Spleen (tissue), 11 donors: ENCODE measurements around the gene GRID2. TPM values are rescaled to one million over a fixed set of nuclear protein-coding genes. Genes with fewer than 3 reads are reported as not detected.

ENCODE experiments used
- DNase-seq: peaks from one replicate; pipeline ENCODE4 v3.0.0-alpha.2; 2020
- H3K27ac ChIP-seq, 8 donors: fragments of 200-600 bp; sonication (generic) in 7 of 8; 1 replicate in 4 of 8; 2 replicates in 4 of 8; pipeline versions ENCODE4 v1.5.0 to v1.8.0; 2016 to 2021; ENCODE audit warnings: inconsistent platforms in 4 of 8, mild to moderate bottlenecking in 4 of 8, moderate library complexity in 1 of 8
- H3K27me3 ChIP-seq, 7 donors: fragments of 200-600 bp; sonication (generic) in 6 of 7; replicated peaks in 1 of 7; 1 replicate in 4 of 7; 2 replicates in 3 of 7; pipeline versions ENCODE4 v1.5.0 to v1.8.0; 2016 to 2021; ENCODE audit warnings: inconsistent platforms in 3 of 7, mild to moderate bottlenecking in 1 of 7
- H3K36me3 ChIP-seq, 6 donors: fragments of 200-600 bp; sonication (generic) in 5 of 6; 1 replicate in 4 of 6; 2 replicates in 2 of 6; pipeline versions ENCODE4 v1.5.0 to v1.8.0; 2016 to 2021; ENCODE audit warnings: inconsistent platforms in 2 of 6
- H3K4me1 ChIP-seq, 6 donors: fragments of 200-600 bp; sonication (generic) in 5 of 6; 1 replicate in 3 of 6; 2 replicates in 3 of 6; pipeline versions ENCODE4 v1.5.0 to v1.8.0; 2016 to 2021; ENCODE audit warnings: inconsistent platforms in 3 of 6
- H3K4me3 ChIP-seq, 8 donors: fragments of 200-600 bp; sonication (generic) in 7 of 8; 1 replicate in 4 of 8; 2 replicates in 4 of 8; pipeline versions ENCODE4 v1.5.0 to v1.8.0; 2016 to 2021; ENCODE audit warnings: inconsistent platforms in 4 of 8, mild to moderate bottlenecking in 4 of 8, moderate library complexity in 2 of 8
- H3K9me3 ChIP-seq, 8 donors: fragments of 200-600 bp; sonication (generic) in 7 of 8; 1 replicate in 4 of 8; 2 replicates in 4 of 8; pipeline versions ENCODE4 v1.5.0 to v1.8.0; 2016 to 2021; ENCODE audit warnings: inconsistent platforms in 4 of 8
- CTCF ChIP-seq, 11 experiments: fragments of 200-600 bp in 7 of 11; fragments of 450-650 bp in 4 of 11; sonication (generic) in 4 of 11; IDR thresholded peaks in 8 of 11; conservative IDR thresholded peaks in 3 of 11; 1 replicate in 7 of 11; 2 replicates in 4 of 11; pipeline versions ENCODE4 v1.4.0 to v1.8.0; 2016 to 2021; ENCODE audit warnings: antibody characterized with exemption in 11 of 11, inconsistent platforms in 4 of 11, mild to moderate bottlenecking in 1 of 11
- POLR2A ChIP-seq, 3 donors: fragments of 450-650 bp; IDR thresholded peaks; one replicate each; pipeline ENCODE4 v1.5.1; 2017; ENCODE audit warnings: antibody characterized with exemption in 3 of 3, mild to moderate bottlenecking in 1 of 3
- POLR2AphosphoS5 ChIP-seq, 3 donors: sonication (generic); formaldehyde crosslinking; IDR thresholded peaks; one replicate each; pipeline ENCODE4 v1.5.1; 2017; ENCODE audit warnings: antibody characterized with exemption in 3 of 3
- WGBS, 5 donors: extraction: QIAGEN DNeasy Blood & Tissue Kit in 3 of 5; methylation state at CpG; one replicate each; pipeline versions ENCODE4 v1.1.5 to v1.1.7; 2013 to 2018; 5-methylcytosine and 5-hydroxymethylcytosine counted together
- intact Hi-C: fragments of 100-400 bp; cut with DNase I; formaldehyde crosslinking; loops from one replicate; pipeline ENCODE4 v1.15.0; 2023; ENCODE audit warnings: low total_unique reads
- polyA plus RNA-seq, 3 donors: library from polyadenylated mRNA; stranded (reverse); fragments of 200-250 nt; gene quantifications; one replicate each; pipeline ENCODE4 v1.2.1, GENCODE V29; 2013
- total RNA-seq, 7 donors: library from RNA; depleted of rRNA in 3 of 7; stranded (reverse); fragments of >200 nt in 3 of 7; fragmentation: NEBNext Ultra II Directional in 4 of 7; extraction: Animal tissue kit (Norgen Biotek cat#: 25700) in 4 of 7; gene quantifications; one replicate each; pipeline versions ENCODE4 v1.1.0 to v1.2.1, GENCODE V29; 2016 to 2021
- donor health status: healthy with polysubstance abuse.
- donor health status: DM: no; HTN: no; CAD: no; lungs with moderate emphysema.
- donor health status: DM: no; HTN: no; CAD: no.
- donor health status: Bipolar disorder and iron deficiency.
- donor health status: healthy.
- donor health status: DM: no; HTN: no; CAD: no.
- donor health status: DM: yes; HTN: yes; CAD: no.

Gene GRID2
- total and polyA plus RNA-seq, 10 donors, result 0.03 to 0.92 (median 0.22) TPM; not detected in 4

- Histone ChIP-seq H3K4me1 (no peaks in the 10 kb centered on the region), H3K4me3 (no peak overlapping the region), H3K27ac (no peak overlapping the region), H3K9me3 (no peaks in the 10 kb centered on the region), H3K27me3 (no peaks in the 10 kb centered on the region), H3K36me3 (no peaks in the 10 kb centered on the region)
- TF ChIP-seq POLR2A (IDR thresholded peaks at IDR 0.05) (no peak), CTCF (IDR thresholded peaks at IDR 0.05 in 8 of 11, conservative IDR thresholded peaks at IDR 0.05 in 3 of 11) (no peak), POLR2AphosphoS5 (IDR thresholded peaks at IDR 0.05) (no peak)
- DNase-seq, result no peak
- 32 to 56% (median 43%) methylated on average over 1 of the region's 1 CpG for WGBS, 5 donors
- intact Hi-C loops, result no loop called here
Observed at GRCh38 chr4:92812652-92813051, 508.9 kb downstream of the GRID2 start.

GRCh38 chr4:92814677-92815076, 510.9 kb downstream of the GRID2 start:
- no peak for DNase-seq
- no peak for TF ChIP-seq POLR2A (IDR thresholded peaks at IDR 0.05)
- TF ChIP-seq CTCF (IDR thresholded peaks at IDR 0.05 in 8 of 11, conservative IDR thresholded peaks at IDR 0.05 in 3 of 11), result no peak
- no peak for TF ChIP-seq POLR2AphosphoS5 (IDR thresholded peaks at IDR 0.05)
- WGBS, 5 donors, result 75 to 100% (median 94%) methylated on average over 1 of the region's 1 CpG
- intact Hi-C loops, result no loop called here
- H3K4me1 ChIP-seq, result no peaks in the 10 kb centered on the region
- H3K27ac ChIP-seq, result no peak overlapping the region
- no peaks in the 10 kb centered on the region for H3K36me3 ChIP-seq
- H3K4me3 ChIP-seq, result no peak overlapping the region
- H3K27me3 ChIP-seq, result no peaks in the 10 kb centered on the region
- H3K9me3 ChIP-seq, result no peaks in the 10 kb centered on the region

- H3K9me3 ChIP-seq, result peaks cover 0 to 3% (median 0%) of the 10 kb centered on the region in 8 donors
- no peak overlapping the region for H3K27ac ChIP-seq
- no peak overlapping the region for H3K4me3 ChIP-seq
- intact Hi-C loops, result no loop called here
- TF ChIP-seq POLR2AphosphoS5 (IDR thresholded peaks at IDR 0.05) (no peak), POLR2A (IDR thresholded peaks at IDR 0.05) (no peak), CTCF (IDR thresholded peaks at IDR 0.05 in 8 of 11, conservative IDR thresholded peaks at IDR 0.05 in 3 of 11) (no peak)
- no peaks in the 10 kb centered on the region for H3K27me3 ChIP-seq
- WGBS, 5 donors, result 68 to 85% (median 82%) methylated on average over 3 of the region's 3 CpGs
- no peak for DNase-seq
- no peaks in the 10 kb centered on the region for H3K4me1 ChIP-seq
- H3K36me3 ChIP-seq, result no peaks in the 10 kb centered on the region
Observed at GRCh38 chr4:92825256-92825655, 521.5 kb downstream of the GRID2 start.

GRCh38 chr4:92825791-92826190, 522.0 kb downstream of the GRID2 start:
- H3K9me3 ChIP-seq, result peaks cover 0 to 3% (median 0%) of the 10 kb centered on the region in 8 donors
- no peak for DNase-seq
- TF ChIP-seq POLR2AphosphoS5 (IDR thresholded peaks at IDR 0.05), result no peak
- no peak for TF ChIP-seq CTCF (IDR thresholded peaks at IDR 0.05 in 8 of 11, conservative IDR thresholded peaks at IDR 0.05 in 3 of 11)
- TF ChIP-seq POLR2A (IDR thresholded peaks at IDR 0.05), result no peak
- no peaks in the 10 kb centered on the region for H3K36me3 ChIP-seq
- no peak overlapping the region for H3K4me3 ChIP-seq
- intact Hi-C loops, result no loop called here
- H3K27me3 ChIP-seq, result no peaks in the 10 kb centered on the region
- H3K4me1 ChIP-seq, result no peaks in the 10 kb centered on the region
- H3K27ac ChIP-seq, result no peak overlapping the region
